ENCODE measurements around the gene EVC.

DNA sequence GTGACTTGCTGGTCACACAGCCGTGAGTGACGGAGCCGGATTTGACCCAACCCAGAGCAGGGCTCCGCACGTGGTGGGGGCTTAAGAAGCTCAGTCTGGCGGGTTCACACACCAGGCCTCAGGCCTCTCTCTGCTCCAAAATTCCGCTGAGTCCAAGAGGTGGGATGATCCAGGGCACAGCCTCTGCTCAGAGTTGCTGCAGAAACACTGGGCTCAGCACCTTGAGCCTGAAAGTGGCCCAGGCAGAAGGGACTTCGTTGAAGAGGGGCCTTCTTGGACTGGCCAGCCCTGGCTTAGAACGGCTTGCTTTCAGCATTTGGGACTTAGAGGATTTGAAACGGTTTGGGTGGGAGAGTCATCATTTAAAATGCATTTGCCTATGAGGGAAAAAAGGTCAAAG is 21.2 kb downstream of the EVC start:
- TF ChIP-seq EZH2phosphoT487 (IDR thresholded peaks at IDR 0.05; ENCODE audit: low read depth) (no peak), CTCF (IDR thresholded peaks at IDR 0.05; ENCODE audit: low read depth, low read length) (no peak)

Data from OCI-LY3 (cell line).